Central memory CD8-positive, alpha-beta T cell (primary cell): ENCODE data around the gene MTMR6.

ENCODE experiments used
- ATAC-seq: fragments of 150-1000 bp; cut with Tn5 transposase; replicated peaks from 2 replicates; pipeline ENCODE4 v1.10.0; 2022; ENCODE audit warnings: mild to moderate bottlenecking, moderate FRiP score, moderate number of reproducible peaks; ENCODE audit not compliant: poor library complexity, severe bottlenecking; ENCODE audit errors: extremely low read depth
- DNase-seq, 2 donors: peaks; one replicate each; pipeline ENCODE4 v3.0.0; 2021; ENCODE audit warnings: low spot score in 2 of 2
- H3K27ac Mint-ChIP-seq: one replicate; pipeline ENCODE4 v1.8.0; 2022; ENCODE audit warnings: low read depth, mild to moderate bottlenecking, moderate library complexity, mixed read lengths
- H3K27me3 Mint-ChIP-seq: one replicate; pipeline ENCODE4 v1.8.0; 2022; ENCODE audit warnings: mixed read lengths
- H3K36me3 Mint-ChIP-seq: one replicate; pipeline ENCODE4 v1.8.0; 2022; ENCODE audit warnings: mild to moderate bottlenecking, moderate library complexity, mixed read lengths; ENCODE audit not compliant: insufficient read depth
- H3K4me1 Mint-ChIP-seq: one replicate; pipeline ENCODE4 v1.8.0; 2022; ENCODE audit warnings: mixed read lengths
- H3K4me3 Mint-ChIP-seq: one replicate; pipeline ENCODE4 v1.8.0; 2022; ENCODE audit warnings: mild to moderate bottlenecking, moderate library complexity, mixed read lengths
- H3K9me3 Mint-ChIP-seq: one replicate; pipeline ENCODE4 v1.8.0; 2022; ENCODE audit warnings: mixed read lengths

MTMR6 gene

GRCh38 chr13:25295701-25296100 is 8.4 kb upstream of the MTMR6 start:
- Mint-ChIP-seq H3K4me3 (no peak overlapping the region), H3K36me3 (no peaks in the 10 kb centered on the region), H3K9me3 (no peaks in the 10 kb centered on the region), H3K4me1 (no peaks in the 10 kb centered on the region), H3K27ac (no peak overlapping the region), H3K27me3 (peaks cover 54% of the 10 kb centered on the region)
- ATAC-seq (no peak), DNase-seq (no peak)

GRCh38 chr13:25295228-25295627 is 7.9 kb upstream of the MTMR6 start:
- Mint-ChIP-seq H3K4me1 (no peaks in the 10 kb centered on the region), H3K27me3 (peaks cover 57% of the 10 kb centered on the region), H3K27ac (no peak overlapping the region), H3K36me3 (no peaks in the 10 kb centered on the region), H3K4me3 (no peak overlapping the region), H3K9me3 (no peaks in the 10 kb centered on the region)
- DNase-seq (no peak), ATAC-seq (no peak)

GRCh38 chr13:25292301-25292700 is 5.0 kb upstream of the MTMR6 start:
- Mint-ChIP-seq H3K27ac (no peak overlapping the region), H3K4me3 (no peak overlapping the region), H3K9me3 (no peaks in the 10 kb centered on the region), H3K4me1 (no peaks in the 10 kb centered on the region), H3K36me3 (peaks cover 7% of the 10 kb centered on the region), H3K27me3 (peaks cover 59% of the 10 kb centered on the region)
- no peak for ATAC-seq
- DNase-seq = no peak

- Mint-ChIP-seq H3K36me3 (peaks cover 11% of the 10 kb centered on the region), H3K4me1 (peaks cover under 1% of the 10 kb centered on the region), H3K4me3 (no peak overlapping the region), H3K27me3 (peaks cover 53% of the 10 kb centered on the region), H3K27ac (no peak overlapping the region), H3K9me3 (no peaks in the 10 kb centered on the region)
- ATAC-seq = no peak
- no peak for DNase-seq
These were observed 4.4 kb upstream of the MTMR6 start for GRCh38 chr13:25291691-25292090.

GRCh38 chr13:25288966-25289365 is 1.7 kb upstream of the MTMR6 start:
- peaks cover 19% of the 10 kb centered on the region for H3K36me3 Mint-ChIP-seq
- peaks cover 18% of the 10 kb centered on the region for H3K4me1 Mint-ChIP-seq
- H3K4me3 Mint-ChIP-seq = no peak overlapping the region
- ATAC-seq = no peak
- H3K27me3 Mint-ChIP-seq = peaks cover 33% of the 10 kb centered on the region
- H3K27ac Mint-ChIP-seq = no peak overlapping the region
- no peaks in the 10 kb centered on the region for H3K9me3 Mint-ChIP-seq
- no peak for DNase-seq

- peak overlapping the region; percentile 90 for H3K27ac Mint-ChIP-seq
- ATAC-seq (peak; percentile 57), DNase-seq (peak; percentile 16 to 37)
- peaks cover 28% of the 10 kb centered on the region for H3K27me3 Mint-ChIP-seq
- peaks cover 24% of the 10 kb centered on the region for H3K36me3 Mint-ChIP-seq
- H3K4me3 Mint-ChIP-seq = peak overlapping the region; percentile 89
- H3K4me1 Mint-ChIP-seq = peaks cover 41% of the 10 kb centered on the region
- H3K9me3 Mint-ChIP-seq = no peaks in the 10 kb centered on the region
These were observed 850 bp downstream of the MTMR6 start for GRCh38 chr13:25286308-25286968.

GRCh38 chr13:25281935-25282332 is 5.4 kb downstream of the MTMR6 start:
- Mint-ChIP-seq H3K4me1 (peaks cover 79% of the 10 kb centered on the region), H3K27me3 (no peaks in the 10 kb centered on the region), H3K27ac (peak overlapping the region; percentile 29), H3K4me3 (peak overlapping the region; percentile 0), H3K36me3 (peaks cover 18% of the 10 kb centered on the region), H3K9me3 (no peaks in the 10 kb centered on the region)
- no peak for DNase-seq
- ATAC-seq = no peak

- peak; percentile 49 for ATAC-seq
- peaks cover 81% of the 10 kb centered on the region for H3K4me1 Mint-ChIP-seq
These were observed 5.9 kb downstream of the MTMR6 start for GRCh38 chr13:25281193-25281934.

GRCh38 chr13:25280396-25280795 is 6.9 kb downstream of the MTMR6 start:
- DNase-seq (no peak), ATAC-seq (no peak)
- Mint-ChIP-seq H3K27me3 (no peaks in the 10 kb centered on the region), H3K36me3 (peaks cover 13% of the 10 kb centered on the region), H3K27ac (peak overlapping the region; percentile 58), H3K9me3 (no peaks in the 10 kb centered on the region), H3K4me3 (no peak overlapping the region), H3K4me1 (peaks cover 85% of the 10 kb centered on the region)

More at GRCh38 chr13:25281193-25281934, 5.9 kb downstream of the MTMR6 start:
- no peak for DNase-seq
- Mint-ChIP-seq H3K9me3 (no peaks in the 10 kb centered on the region), H3K4me3 (no peak overlapping the region), H3K27ac (peak overlapping the region; percentile 58), H3K36me3 (peaks cover 14% of the 10 kb centered on the region), H3K27me3 (no peaks in the 10 kb centered on the region)

GRCh38 chr13:25276748-25277147 is 10.5 kb downstream of the MTMR6 start:
- Mint-ChIP-seq H3K36me3 (peaks cover 15% of the 10 kb centered on the region), H3K9me3 (no peaks in the 10 kb centered on the region), H3K4me3 (no peak overlapping the region), H3K4me1 (peaks cover 54% of the 10 kb centered on the region), H3K27me3 (no peaks in the 10 kb centered on the region), H3K27ac (no peak overlapping the region)
- ATAC-seq (no peak), DNase-seq (no peak)

- Mint-ChIP-seq H3K36me3 (peaks cover 38% of the 10 kb centered on the region), H3K4me3 (no peak overlapping the region), H3K27me3 (no peaks in the 10 kb centered on the region), H3K27ac (peak overlapping the region; percentile 1), H3K9me3 (no peaks in the 10 kb centered on the region), H3K4me1 (peaks cover 34% of the 10 kb centered on the region)
- ATAC-seq = no peak
- no peak for DNase-seq
These were observed 18.7 kb downstream of the MTMR6 start for GRCh38 chr13:25268561-25268960.

- ATAC-seq = peak; percentile 58
These were observed 19.6 kb downstream of the MTMR6 start for GRCh38 chr13:25267715-25268114.

GRCh38 chr13:25266706-25267105 is 20.6 kb downstream of the MTMR6 start:
- no peaks in the 10 kb centered on the region for H3K9me3 Mint-ChIP-seq
- H3K4me1 Mint-ChIP-seq = peaks cover 33% of the 10 kb centered on the region
- H3K27me3 Mint-ChIP-seq = no peaks in the 10 kb centered on the region
- DNase-seq (no peak), ATAC-seq (no peak)
- no peak overlapping the region for H3K27ac Mint-ChIP-seq
- no peak overlapping the region for H3K4me3 Mint-ChIP-seq
- H3K36me3 Mint-ChIP-seq = peaks cover 53% of the 10 kb centered on the region

More at GRCh38 chr13:25267715-25268114, 19.6 kb downstream of the MTMR6 start:
- H3K27me3 Mint-ChIP-seq = no peaks in the 10 kb centered on the region
- H3K36me3 Mint-ChIP-seq = peaks cover 45% of the 10 kb centered on the region
- H3K4me1 Mint-ChIP-seq = peaks cover 34% of the 10 kb centered on the region
- DNase-seq = no peak
- H3K27ac Mint-ChIP-seq = no peak overlapping the region
- H3K4me3 Mint-ChIP-seq = no peak overlapping the region
- no peaks in the 10 kb centered on the region for H3K9me3 Mint-ChIP-seq
